CD14-positive monocyte (primary cell): Measurements from ENCODE around the gene ADAM23. TPM values are rescaled to one million over a fixed set of nuclear protein-coding genes. Genes with fewer than 3 reads are reported as not detected.

Experiments used
- DNase-seq, 3 donors: peaks; one replicate each; pipeline ENCODE4 v3.0.0-alpha.2; 2011 to 2022
- H2AFZ ChIP-seq: 2 replicates; pipeline ENCODE4 v1.6.0; 2012; ENCODE audit warnings: mild to moderate bottlenecking, low read depth, low read length, inconsistent platforms; ENCODE audit not compliant: insufficient read depth, poor library complexity, severe bottlenecking
- H3K27ac ChIP-seq, 2 donors: 1 replicate in 1 of 2; 2 replicates in 1 of 2; pipeline ENCODE4 v1.5.1; 2012 to 2013; ENCODE audit warnings: low read length in 2 of 2, control low read depth in 1 of 2, inconsistent platforms in 1 of 2, low read depth in 1 of 2, mild to moderate bottlenecking in 1 of 2
- H3K27me3 ChIP-seq, 2 donors: one replicate each; pipeline versions ENCODE4 v1.6.0 to v1.6.1; 2011 to 2013; ENCODE audit warnings: low read length in 2 of 2; ENCODE audit not compliant: control insufficient read depth in 2 of 2, insufficient read depth in 2 of 2
- H3K36me3 ChIP-seq, 2 donors: replicated peaks in 1 of 2; 1 replicate in 1 of 2; 2 replicates in 1 of 2; pipeline versions ENCODE4 v1.5.1 to v1.6.1; 2012 to 2013; ENCODE audit warnings: low read length in 2 of 2, control low read depth in 1 of 2, inconsistent platforms in 1 of 2, mild to moderate bottlenecking in 1 of 2; ENCODE audit not compliant: insufficient read depth in 2 of 2, control insufficient read depth in 1 of 2
- H3K4me1 ChIP-seq, 2 donors: 1 replicate in 1 of 2; 2 replicates in 1 of 2; pipeline versions ENCODE4 v1.5.1 to v1.6.1; 2012 to 2013; ENCODE audit warnings: low read length in 2 of 2, control low read depth in 1 of 2, inconsistent platforms in 1 of 2, mild to moderate bottlenecking in 1 of 2, moderate library complexity in 1 of 2; ENCODE audit not compliant: insufficient read depth in 2 of 2, control insufficient read depth in 1 of 2
- H3K4me2 ChIP-seq: replicated peaks from 2 replicates; pipeline ENCODE3; 2012; ENCODE audit warnings: low read length, moderate library complexity, mild to moderate bottlenecking; ENCODE audit not compliant: poor library complexity, severe bottlenecking; ENCODE audit errors: extremely low read depth
- H3K4me3 ChIP-seq, 3 experiments: fragments of 200-600 bp in 1 of 3; sonication (generic) in 1 of 3; replicated peaks in 1 of 3; 1 replicate in 2 of 3; 2 replicates in 1 of 3; pipeline ENCODE4 v1.5.1; 2011 to 2013; ENCODE audit warnings: low read length in 3 of 3, mild to moderate bottlenecking in 3 of 3, control low read depth in 2 of 3, low read depth in 2 of 3, inconsistent platforms in 1 of 3, moderate library complexity in 1 of 3
- H3K79me2 ChIP-seq: 2 replicates; pipeline ENCODE4 v1.6.0; 2012; ENCODE audit warnings: mild to moderate bottlenecking, control low read depth, inconsistent platforms, low read length, moderate library complexity; ENCODE audit not compliant: insufficient read depth
- H3K9ac ChIP-seq: 2 replicates; pipeline ENCODE4 v1.6.0; 2017; ENCODE audit warnings: low read length, mild to moderate bottlenecking; ENCODE audit not compliant: insufficient read depth, poor library complexity, severe bottlenecking
- H3K9me3 ChIP-seq, 2 donors: replicated peaks in 1 of 2; 1 replicate in 1 of 2; 2 replicates in 1 of 2; pipeline versions ENCODE4 v1.5.1 to v1.6.1; 2012 to 2013; ENCODE audit warnings: low read length in 2 of 2, control low read depth in 1 of 2; ENCODE audit not compliant: control insufficient read depth in 1 of 2, insufficient read depth in 1 of 2
- H4K20me1 ChIP-seq: 2 replicates; pipeline ENCODE4 v1.6.0; 2012; ENCODE audit warnings: mild to moderate bottlenecking, low read length, control low read depth, moderate library complexity; ENCODE audit not compliant: insufficient read depth
- H3K27ac Mint-ChIP-seq, 7 donors: one replicate each; pipeline ENCODE4 v1.8.0; 2020; ENCODE audit warnings: mild to moderate bottlenecking in 7 of 7, mixed read lengths in 7 of 7, moderate library complexity in 6 of 7, inconsistent platforms in 2 of 7
- H3K27me3 Mint-ChIP-seq, 3 donors: one replicate each; pipeline ENCODE4 v1.8.0; 2021 to 2022; ENCODE audit warnings: low read depth in 3 of 3, mild to moderate bottlenecking in 3 of 3, mixed read lengths in 3 of 3, moderate library complexity in 3 of 3, inconsistent platforms in 1 of 3
- H3K36me3 Mint-ChIP-seq, 2 donors: one replicate each; pipeline ENCODE4 v1.8.0; 2020; ENCODE audit warnings: mixed read lengths in 2 of 2, inconsistent platforms in 1 of 2, mild to moderate bottlenecking in 1 of 2
- H3K4me1 Mint-ChIP-seq: one replicate; pipeline ENCODE4 v1.8.0; 2020; ENCODE audit warnings: mild to moderate bottlenecking, mixed read lengths
- H3K4me3 Mint-ChIP-seq, 2 donors: one replicate each; pipeline ENCODE4 v1.8.0; 2020; ENCODE audit warnings: mild to moderate bottlenecking in 2 of 2, mixed read lengths in 2 of 2, moderate library complexity in 1 of 2
- H3K9me3 Mint-ChIP-seq, 7 donors: one replicate each; pipeline ENCODE4 v1.8.0; 2020 to 2022; ENCODE audit warnings: mixed read lengths in 7 of 7, mild to moderate bottlenecking in 6 of 7, moderate library complexity in 6 of 7, inconsistent platforms in 2 of 7
- CTCF ChIP-seq: fragments of 200-600 bp; IDR thresholded peaks from one replicate; pipeline ENCODE4 v1.8.0; 2022; ENCODE audit warnings: antibody characterized with exemption, mild to moderate bottlenecking
- WGBS: methylation state at CpG from one replicate; pipeline ENCODE4 v1.1.5; 2013; ENCODE audit warnings: missing lambda C conversion rate; ENCODE audit not compliant: insufficient coverage; 5-methylcytosine and 5-hydroxymethylcytosine counted together
- intact Hi-C, 2 donors: fragments of 100-400 bp; cut with micrococcal nuclease; formaldehyde crosslinking; loops; one replicate each; pipeline versions ENCODE4 v1.15.0 to v1.15.1; 2023
- polyA plus RNA-seq, 3 donors: library from polyadenylated mRNA; depleted of rRNA in 1 of 3; unstranded in 2 of 3; stranded (reverse) in 1 of 3; fragments of 300-500 nt in 2 of 3; fragments of >200 nt in 1 of 3; fragmentation: Illumina TruSeq in 2 of 3; gene quantifications; 1 replicate in 2 of 3; 2 replicates in 1 of 3; pipeline ENCODE4 v1.2.3, GENCODE V29; 2012 to 2021

Gene ADAM23
- polyA plus RNA-seq, 3 donors: not detected

GRCh38 chr2:206520450-206520849 lies 77.1 kb downstream of the ADAM23 start:
- no peaks in the 10 kb centered on the region for H4K20me1 ChIP-seq
- no peak for DNase-seq
- H3K79me2 ChIP-seq: no peaks in the 10 kb centered on the region
- no peak overlapping the region for H3K9ac ChIP-seq
- H3K9me3 ChIP-seq: no peaks in the 10 kb centered on the region
- TF ChIP-seq CTCF: no peak
- WGBS: 100% methylated on average over 1 of the region's 3 CpGs
- no peak overlapping the region for H3K4me2 ChIP-seq
- H3K4me3 ChIP-seq: no peak overlapping the region
- no peaks in the 10 kb centered on the region for H3K27me3 ChIP-seq
- H3K27ac ChIP-seq: no peak overlapping the region
- Mint-ChIP-seq H3K27me3 (peaks cover 0 to 2% (median 0%) of the 10 kb centered on the region in 3 donors), H3K27ac (no peak overlapping the region), H3K4me3 (no peak overlapping the region), H3K36me3 (no peaks in the 10 kb centered on the region), H3K4me1 (no peaks in the 10 kb centered on the region), H3K9me3 (peaks cover 0 to 2% (median 0%) of the 10 kb centered on the region in 7 donors)
- intact Hi-C loops: no loop called here
- H3K36me3 ChIP-seq: no peaks in the 10 kb centered on the region
- H3K4me1 ChIP-seq: no peaks in the 10 kb centered on the region
- no peak overlapping the region for H2AFZ ChIP-seq

- Histone ChIP-seq H3K27ac (no peak overlapping the region), H3K36me3 (no peaks in the 10 kb centered on the region), H3K4me3 (no peak overlapping the region), H3K4me2 (no peak overlapping the region), H4K20me1 (no peaks in the 10 kb centered on the region), H3K9ac (no peak overlapping the region), H3K4me1 (no peaks in the 10 kb centered on the region), H3K79me2 (no peaks in the 10 kb centered on the region), H3K27me3 (no peaks in the 10 kb centered on the region), H3K9me3 (no peaks in the 10 kb centered on the region), H2AFZ (no peak overlapping the region)
- Mint-ChIP-seq H3K4me1 (no peaks in the 10 kb centered on the region), H3K36me3 (no peaks in the 10 kb centered on the region), H3K27ac (no peak overlapping the region), H3K27me3 (peaks cover 0 to 2% (median 0%) of the 10 kb centered on the region in 3 donors), H3K9me3 (peaks cover 0 to 2% (median 0%) of the 10 kb centered on the region in 7 donors), H3K4me3 (no peak overlapping the region)
- no peak for DNase-seq
- no CpG with 5 or more reads among the region's 3 CpGs for WGBS
- intact Hi-C loops: no loop called here
- no peak for TF ChIP-seq CTCF
Observed at GRCh38 chr2:206521115-206521514, 77.8 kb downstream of the ADAM23 start.
